GM10266 (cell line): ENCODE data around the gene PPP2R5C.

Source experiments
- DNase-seq: peaks from one replicate; pipeline ENCODE4 v3.0.0; 2012; ENCODE audit errors: extremely low spot score
- CTCF ChIP-seq: IDR thresholded peaks from 2 replicates; pipeline ENCODE4 v1.5.1; 2012; ENCODE audit warnings: mild to moderate bottlenecking, low read depth; ENCODE audit not compliant: control insufficient read depth, insufficient read depth; ENCODE audit errors: missing control alignments

The PPP2R5C gene

GRCh38 chr14:101955695-101956161, 194.2 kb downstream of the PPP2R5C start:
- DNase-seq: no peak
- no peak for TF ChIP-seq CTCF

DNA sequence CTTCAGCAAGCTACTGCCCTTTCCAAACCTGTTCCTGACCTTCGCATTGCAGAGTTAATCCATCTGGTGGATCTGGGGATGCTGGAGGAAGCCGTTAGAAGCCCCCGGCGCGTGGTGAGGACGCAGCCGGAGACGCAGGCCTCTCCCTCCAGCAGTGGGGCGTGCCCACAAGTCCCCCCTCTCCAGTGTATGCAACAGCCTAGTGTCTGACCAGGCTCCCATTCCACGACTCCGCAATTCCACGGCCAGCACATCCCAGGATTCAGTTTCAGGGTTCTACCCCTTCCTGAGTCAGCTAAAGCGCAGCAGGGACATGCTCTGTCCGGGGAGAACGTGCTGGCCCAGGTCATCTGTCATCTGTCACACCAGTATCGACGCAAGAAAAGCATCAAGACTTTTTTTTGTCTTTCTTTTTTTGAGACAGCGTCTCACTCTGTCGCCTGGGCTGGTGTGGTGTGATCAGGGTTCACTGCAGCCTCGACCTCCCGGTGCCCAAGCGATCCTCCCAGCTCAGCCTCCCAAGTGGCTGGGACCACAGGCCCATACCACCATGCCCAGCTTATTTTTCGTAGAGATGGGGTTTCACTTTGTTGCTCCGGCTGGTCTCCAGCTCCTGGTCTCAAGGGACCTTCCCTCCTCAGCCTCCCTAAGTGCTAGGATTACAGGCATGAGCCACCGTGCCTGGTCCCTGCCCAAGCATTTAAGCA, 194.8 kb downstream of the PPP2R5C start:
- no peak for TF ChIP-seq CTCF
- DNase-seq: no peak

- DNase-seq: no peak
- no peak for TF ChIP-seq CTCF
Measured at GRCh38 chr14:101957406-101958234, 196.1 kb downstream of the PPP2R5C start.

GRCh38 chr14:101958418-101959180, 197.1 kb downstream of the PPP2R5C start:
- DNase-seq: no peak
- no peak for TF ChIP-seq CTCF

DNA sequence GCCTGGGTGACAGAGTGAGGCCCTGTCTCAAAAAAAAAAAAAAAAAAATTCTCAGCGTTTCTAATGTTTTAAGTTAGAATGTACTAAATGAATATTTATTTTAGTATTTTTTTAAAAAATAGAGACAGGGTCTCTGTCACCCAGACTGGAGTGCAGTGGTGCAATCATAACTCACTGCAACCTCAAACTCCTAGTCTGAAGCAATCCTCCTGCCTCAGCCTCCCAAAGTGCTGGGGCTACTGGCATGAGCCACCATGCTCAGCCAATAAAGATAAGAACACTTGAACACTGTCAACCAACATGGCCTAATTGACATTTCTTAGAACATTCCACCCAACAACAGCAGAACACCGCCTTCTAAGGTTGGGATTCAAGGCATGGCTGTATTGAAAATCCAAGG, 197.8 kb downstream of the PPP2R5C start:
- no peak for TF ChIP-seq CTCF
- DNase-seq: no peak

DNA sequence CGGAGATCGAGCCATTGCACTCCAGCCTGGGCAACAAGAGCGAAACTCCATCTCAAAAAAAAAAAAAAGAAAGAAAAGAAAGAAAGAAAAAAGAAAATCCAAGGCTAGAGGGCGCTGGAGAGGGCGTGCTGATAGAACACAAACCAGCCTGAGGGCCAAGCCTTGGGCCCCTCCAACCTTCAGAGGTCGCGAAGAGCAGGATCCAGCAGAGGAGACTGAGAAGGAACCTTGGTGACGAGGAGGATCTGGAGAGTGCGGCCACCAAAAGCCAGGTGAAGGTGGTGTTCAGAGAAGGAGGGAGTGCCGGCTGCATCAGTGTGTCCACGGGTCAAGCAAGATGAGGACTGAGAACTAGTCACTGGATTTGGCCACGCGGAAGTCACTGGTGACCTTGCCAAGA, 198.7 kb downstream of the PPP2R5C start:
- peak; percentile 25 for TF ChIP-seq CTCF
- DNase-seq: peak; percentile 42
